ENCODE results near the gene VAMP2. TPM values are rescaled to one million over a fixed set of nuclear protein-coding genes. Genes with fewer than 3 reads are reported as not detected.

VAMP2 gene
- total and polyA plus RNA-seq, 4 donors: 33.9 to 76.2 (median 45.8) TPM

DNA sequence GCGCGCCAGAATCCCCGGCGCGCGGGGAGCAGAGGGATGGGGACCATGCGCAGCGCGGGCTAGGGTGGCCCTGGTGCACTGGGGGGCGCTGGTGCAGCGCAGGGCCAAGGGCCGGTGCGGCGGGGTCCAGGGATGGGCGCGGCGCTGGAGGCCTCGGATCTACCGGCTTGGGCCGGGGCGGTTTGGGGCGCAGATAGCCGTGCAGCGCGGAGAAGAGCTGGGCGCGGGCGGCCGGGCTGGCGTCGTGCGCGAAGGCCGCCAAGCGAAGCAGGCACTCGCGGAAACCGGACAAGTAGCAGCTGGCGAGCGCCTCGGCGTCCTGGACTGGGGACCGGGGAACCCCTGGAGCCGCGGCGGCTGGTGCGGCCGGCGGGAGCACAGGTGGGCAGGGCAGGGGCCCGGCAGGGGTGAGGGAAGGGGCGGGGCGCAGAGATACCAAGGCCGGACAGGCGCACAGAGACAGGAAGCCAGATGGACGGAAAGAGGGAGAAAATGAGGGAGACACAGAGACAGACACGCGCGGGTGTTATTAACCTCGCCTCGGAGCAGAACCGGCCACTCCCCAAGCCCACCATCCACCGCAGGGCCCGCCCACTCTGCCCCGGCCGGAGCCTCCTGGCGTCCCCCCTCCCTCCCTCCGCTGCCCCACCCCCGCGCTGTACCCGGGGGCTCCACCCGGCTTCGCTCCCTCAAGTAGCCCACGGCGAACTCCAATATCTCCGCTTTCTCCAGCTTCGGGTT, 40.9 kb downstream of the VAMP2 start:
- H3K27ac ChIP-seq (ENCODE audit: low read depth in 1 of 2, low read length in 1 of 2): no peak overlapping the region
- peaks cover 0 to 66% (median 33%) of the 10 kb centered on the region in 5 donors for H3K4me1 ChIP-seq (ENCODE audit: control insufficient read depth in 5 of 5, insufficient read depth in 5 of 5, low read length in 5 of 5)
- WGBS, 2 donors: 0 to 1% methylated on average over 65 to 76 of the region's 76 CpGs
- H3K9me3 ChIP-seq (ENCODE audit: control insufficient read depth in 4 of 4, insufficient read depth in 3 of 4, low read length in 3 of 4): no peaks in the 10 kb centered on the region
- DNase-seq (peak; percentile 62 to 65 (median 64)), ATAC-seq (ENCODE audit: insufficient read depth, low FRiP score) (no peak)
- peak overlapping the region; percentile 26 for H3K4me3 ChIP-seq
- no peaks in the 10 kb centered on the region for H3K36me3 ChIP-seq (ENCODE audit: control insufficient read depth in 4 of 4, insufficient read depth in 4 of 4, low read length in 4 of 4)
- TF ChIP-seq, protein P1, sequence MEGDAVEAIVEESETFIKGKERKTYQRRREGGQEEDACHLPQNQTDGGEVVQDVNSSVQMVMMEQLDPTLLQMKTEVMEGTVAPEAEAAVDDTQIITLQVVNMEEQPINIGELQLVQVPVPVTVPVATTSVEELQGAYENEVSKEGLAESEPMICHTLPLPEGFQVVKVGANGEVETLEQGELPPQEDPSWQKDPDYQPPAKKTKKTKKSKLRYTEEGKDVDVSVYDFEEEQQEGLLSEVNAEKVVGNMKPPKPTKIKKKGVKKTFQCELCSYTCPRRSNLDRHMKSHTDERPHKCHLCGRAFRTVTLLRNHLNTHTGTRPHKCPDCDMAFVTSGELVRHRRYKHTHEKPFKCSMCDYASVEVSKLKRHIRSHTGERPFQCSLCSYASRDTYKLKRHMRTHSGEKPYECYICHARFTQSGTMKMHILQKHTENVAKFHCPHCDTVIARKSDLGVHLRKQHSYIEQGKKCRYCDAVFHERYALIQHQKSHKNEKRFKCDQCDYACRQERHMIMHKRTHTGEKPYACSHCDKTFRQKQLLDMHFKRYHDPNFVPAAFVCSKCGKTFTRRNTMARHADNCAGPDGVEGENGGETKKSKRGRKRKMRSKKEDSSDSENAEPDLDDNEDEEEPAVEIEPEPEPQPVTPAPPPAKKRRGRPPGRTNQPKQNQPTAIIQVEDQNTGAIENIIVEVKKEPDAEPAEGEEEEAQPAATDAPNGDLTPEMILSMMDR (IDR thresholded peaks at IDR 0.05; ENCODE audit: control extremely low read depth, extremely low read depth): peak; percentile 19
- H3K27me3 ChIP-seq (ENCODE audit: control insufficient read depth in 3 of 3, insufficient read depth in 3 of 3, low read length in 2 of 3): peaks cover 0 to 49% (median 32%) of the 10 kb centered on the region in 3 donors
- H3K9ac ChIP-seq (ENCODE audit: insufficient read depth in 1 of 2, low read length in 2 of 2): no peak overlapping the region

- Histone ChIP-seq H3K9me3 (ENCODE audit: control insufficient read depth in 4 of 4, insufficient read depth in 3 of 4, low read length in 3 of 4) (no peaks in the 10 kb centered on the region), H3K27me3 (ENCODE audit: control insufficient read depth in 3 of 3, insufficient read depth in 3 of 3, low read length in 2 of 3) (peaks cover 0 to 55% (median 37%) of the 10 kb centered on the region in 3 donors), H3K4me3 (peak overlapping the region; percentile 26), H3K36me3 (ENCODE audit: control insufficient read depth in 4 of 4, insufficient read depth in 4 of 4, low read length in 4 of 4) (no peaks in the 10 kb centered on the region), H3K4me1 (ENCODE audit: control insufficient read depth in 5 of 5, insufficient read depth in 5 of 5, low read length in 5 of 5) (peaks cover 0 to 65% (median 29%) of the 10 kb centered on the region in 5 donors), H3K27ac (ENCODE audit: low read depth in 1 of 2, low read length in 1 of 2) (no peak overlapping the region), H3K9ac (ENCODE audit: insufficient read depth in 1 of 2, low read length in 2 of 2) (no peak overlapping the region)
- TF ChIP-seq, protein P1 (IDR thresholded peaks at IDR 0.05; ENCODE audit: control extremely low read depth, extremely low read depth): no peak
- ATAC-seq (ENCODE audit: insufficient read depth, low FRiP score) (no peak), DNase-seq (no peak)
- WGBS, 2 donors: 0 to 1% methylated on average over 16 to 25 of the region's 25 CpGs
These were observed 41.4 kb downstream of the VAMP2 start for GRCh38 chr17:8121407-8121680.

DNA sequence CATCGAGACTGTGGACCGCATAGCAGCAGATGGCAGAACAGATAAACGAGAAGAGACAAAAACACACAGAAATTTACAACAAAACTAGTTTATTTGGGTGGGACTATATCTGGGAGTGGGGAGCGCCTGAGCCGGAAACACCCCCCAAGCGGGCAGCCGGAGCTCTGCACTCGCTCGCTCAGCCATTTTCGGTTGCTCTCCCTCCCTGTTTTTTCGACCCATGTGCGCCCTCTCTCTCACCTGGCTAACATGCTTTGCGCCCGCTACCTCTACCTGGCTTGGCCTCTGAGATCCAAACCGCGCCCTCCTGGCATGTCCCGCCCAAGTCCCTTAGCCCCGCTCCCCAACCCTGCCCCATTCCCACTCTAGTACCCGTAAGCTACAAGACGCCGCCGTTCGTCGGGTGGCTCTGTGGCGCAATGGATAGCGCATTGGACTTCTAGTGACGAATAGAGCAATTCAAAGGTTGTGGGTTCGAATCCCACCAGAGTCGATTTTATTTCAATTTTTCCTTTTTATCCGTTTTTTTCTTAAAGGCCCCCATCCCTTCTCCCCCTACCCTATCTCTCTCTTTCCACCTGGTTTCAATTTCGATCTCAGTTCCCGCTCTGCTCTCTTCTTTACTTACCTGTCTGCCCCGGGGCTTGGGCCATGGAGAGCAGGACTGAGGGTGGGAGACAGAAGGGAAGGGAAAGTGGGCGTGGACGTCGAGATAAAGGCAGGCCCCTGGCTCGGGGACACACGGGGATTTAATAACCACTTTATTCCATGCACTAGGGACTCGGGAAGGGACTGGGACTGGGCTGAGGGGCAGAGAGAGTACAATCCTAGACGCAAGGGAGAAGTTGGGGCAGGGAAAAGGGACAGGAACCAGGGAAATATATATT, 42.0 kb downstream of the VAMP2 start:
- Histone ChIP-seq H3K9me3 (ENCODE audit: control insufficient read depth in 4 of 4, insufficient read depth in 3 of 4, low read length in 3 of 4) (no peaks in the 10 kb centered on the region), H3K27me3 (ENCODE audit: control insufficient read depth in 3 of 3, insufficient read depth in 3 of 3, low read length in 2 of 3) (peaks cover 0 to 60% (median 42%) of the 10 kb centered on the region in 3 donors), H3K4me1 (ENCODE audit: control insufficient read depth in 5 of 5, insufficient read depth in 5 of 5, low read length in 5 of 5) (peaks cover 0 to 60% (median 29%) of the 10 kb centered on the region in 5 donors), H3K27ac (ENCODE audit: low read depth in 1 of 2, low read length in 1 of 2) (peak overlapping the region in 1 of 2 donors; percentile 38), H3K36me3 (ENCODE audit: control insufficient read depth in 4 of 4, insufficient read depth in 4 of 4, low read length in 4 of 4) (no peaks in the 10 kb centered on the region), H3K4me3 (no peak overlapping the region), H3K9ac (ENCODE audit: insufficient read depth in 1 of 2, low read length in 2 of 2) (no peak overlapping the region)
- ATAC-seq (ENCODE audit: insufficient read depth, low FRiP score) (no peak), DNase-seq (peak; percentile 47 to 54 (median 49))
- WGBS, 2 donors: 1% methylated on average over 40 of the region's 40 CpGs
- TF ChIP-seq, protein P1 (IDR thresholded peaks at IDR 0.05; ENCODE audit: control extremely low read depth, extremely low read depth): no peak
